Fibroblast of skin of scalp (primary cell): Measurements from ENCODE around the gene CPT2.
"Not testable (repeated sequence)": the region's sequence is repeated elsewhere in the genome, so short reads cannot be mapped to it uniquely, and the experiment has no call there.

Source experiments
- DNase-seq: peaks from one replicate; pipeline ENCODE4 v3.0.0-alpha.2; 2013

CPT2 gene

DNA sequence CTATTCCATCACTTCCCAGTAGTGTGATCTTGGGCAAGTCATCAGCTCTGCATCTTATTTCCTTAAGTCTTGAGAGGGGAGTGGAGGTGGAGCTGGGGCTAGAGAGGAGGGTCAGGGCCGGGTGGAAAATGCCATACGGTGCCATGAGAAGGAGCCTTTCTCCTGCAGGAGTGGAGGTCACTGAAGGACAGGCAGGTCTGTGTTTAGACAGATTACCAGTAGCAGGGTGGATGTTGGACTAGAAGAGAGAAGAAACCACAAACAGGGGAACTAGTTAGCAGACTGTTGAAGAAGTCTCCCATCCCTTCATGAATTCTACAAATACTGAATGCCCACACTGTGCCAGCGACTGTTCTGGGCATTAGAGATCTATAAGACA, 13.9 kb upstream of the CPT2 start:
- DNase-seq: no peak

DNA sequence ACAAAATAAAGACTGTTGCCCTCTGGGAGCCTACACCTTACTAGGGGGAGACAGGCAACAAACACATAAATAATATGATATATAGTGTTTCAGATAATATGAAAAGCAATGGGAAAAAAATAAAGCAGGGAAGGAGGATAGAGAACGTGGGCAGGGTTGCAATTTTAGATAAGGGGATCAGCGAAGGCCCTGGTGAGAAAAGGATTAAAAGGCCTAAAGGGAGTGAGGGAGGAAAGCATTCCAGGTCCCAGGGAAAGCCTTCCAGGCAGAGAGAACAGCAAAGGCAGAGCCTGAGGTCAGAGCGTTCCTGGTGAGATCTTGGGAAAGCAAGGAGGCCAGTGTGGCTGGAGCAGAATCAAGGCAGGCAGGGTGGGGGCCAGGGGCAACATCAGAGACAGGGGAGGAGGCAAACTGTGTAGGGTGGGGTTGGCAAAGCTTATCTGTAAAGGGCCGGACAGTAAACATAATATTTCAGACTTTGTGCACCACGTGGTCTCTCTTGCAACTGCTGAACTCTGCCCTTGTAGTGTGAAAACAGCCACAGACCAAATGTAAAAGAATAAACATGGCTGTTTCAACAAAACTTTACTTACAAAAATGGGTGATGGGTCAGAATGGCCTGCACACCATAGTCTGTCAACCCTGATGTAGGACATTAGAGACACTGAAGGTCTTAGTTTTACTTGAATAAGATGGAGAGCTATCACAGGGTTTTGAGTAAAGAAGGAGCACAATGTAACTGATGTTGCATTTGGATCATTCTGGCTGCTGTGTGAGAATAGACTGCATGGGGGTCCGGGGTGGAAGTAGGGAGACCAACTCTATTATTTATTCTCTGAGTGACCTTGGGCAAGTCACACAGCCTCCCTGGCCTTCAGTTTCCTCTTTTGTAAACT, 13.3 kb upstream of the CPT2 start:
- no peak for DNase-seq

DNA sequence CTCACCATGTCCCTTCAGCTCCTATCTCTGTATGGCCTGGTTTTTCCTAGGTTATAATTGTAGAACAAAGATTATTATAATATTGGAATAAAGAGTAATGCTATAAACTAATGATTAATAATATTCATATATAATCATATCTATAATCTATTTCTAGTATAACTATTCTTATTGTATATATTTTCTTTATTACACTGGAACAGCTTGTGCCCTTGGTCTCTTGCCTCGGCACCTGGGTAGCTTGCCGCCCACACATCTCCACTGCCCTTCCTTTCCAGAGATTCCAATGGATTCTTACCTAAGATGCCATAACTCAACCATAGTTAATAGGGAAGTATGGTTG, 10.7 kb upstream of the CPT2 start:
- DNase-seq: not testable (repeated sequence)

GRCh38 chr1:53186533-53186932, 10.1 kb upstream of the CPT2 start:
- no peak for DNase-seq

DNA sequence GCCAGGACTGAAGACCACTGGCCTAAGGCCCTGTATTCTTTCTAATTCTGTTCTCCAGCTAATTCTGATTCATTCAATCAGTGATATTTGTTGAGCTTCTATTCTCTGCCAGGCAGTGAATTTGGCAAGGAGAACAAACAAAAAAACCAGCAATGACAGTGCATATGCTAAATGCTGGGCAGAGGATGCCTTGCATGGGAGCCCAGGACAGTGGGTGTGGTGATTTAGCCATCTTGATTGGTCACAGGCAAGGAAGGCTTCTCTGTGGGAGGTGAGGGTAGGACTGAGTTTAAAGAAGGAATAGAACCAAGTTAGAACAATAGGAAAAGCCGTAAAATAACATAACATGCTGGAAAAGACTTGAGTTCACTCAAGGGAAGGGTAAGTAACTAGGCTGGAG, 9.2 kb upstream of the CPT2 start:
- no peak for DNase-seq

- no peak for DNase-seq
Observed at GRCh38 chr1:53188099-53188498, 8.5 kb upstream of the CPT2 start.

GRCh38 chr1:53189061-53189460, 7.6 kb upstream of the CPT2 start:
- no peak for DNase-seq

GRCh38 chr1:53190210-53190611, 6.4 kb upstream of the CPT2 start:
- DNase-seq: no peak

GRCh38 chr1:53195246-53196016, 1.2 kb upstream of the CPT2 start:
- no peak for DNase-seq

GRCh38 chr1:53196017-53196484, 573 bp upstream of the CPT2 start:
- DNase-seq: no peak

DNA sequence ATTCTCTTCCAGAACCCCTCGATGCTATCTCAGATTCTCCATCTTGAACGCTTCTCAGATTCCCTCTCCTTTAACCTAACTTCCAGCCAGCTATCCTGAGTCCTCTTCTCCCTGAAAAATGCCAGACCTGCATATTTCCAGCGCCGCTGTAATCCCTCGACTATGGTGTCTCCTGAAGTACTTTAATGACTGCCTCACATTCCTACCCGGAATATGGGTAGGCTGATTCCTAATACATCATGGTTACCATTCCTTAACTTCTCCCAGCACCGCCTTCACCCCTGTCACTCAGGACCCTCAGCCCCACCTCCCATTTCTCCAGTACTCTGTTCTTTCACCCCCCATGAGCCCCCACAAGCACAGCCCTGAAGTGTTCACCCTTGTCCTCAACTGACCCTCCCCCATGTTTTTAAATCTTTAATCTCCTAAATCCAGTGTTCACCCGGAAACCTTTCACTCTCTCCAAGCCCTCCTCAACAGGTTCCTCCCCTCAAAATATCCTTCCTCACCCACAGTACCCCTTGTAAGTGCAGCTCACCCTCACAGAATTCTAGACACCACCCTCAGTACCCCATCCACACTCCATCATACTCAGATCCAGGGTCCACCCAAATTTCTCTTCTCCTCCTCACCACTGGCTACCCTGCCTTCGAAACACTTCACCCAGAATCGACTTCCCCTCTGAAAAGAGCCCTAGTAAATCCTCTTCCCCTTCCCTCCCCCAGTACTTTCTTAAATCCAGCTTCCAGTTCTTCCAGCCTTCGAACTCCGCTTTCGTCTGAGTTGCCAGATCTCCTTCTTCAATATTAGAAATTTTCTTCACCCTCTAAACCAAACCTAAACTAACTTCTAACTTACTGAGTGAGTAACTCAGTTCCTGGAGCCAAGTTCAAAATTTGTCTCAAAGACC, 922 bp downstream of the CPT2 start:
- peak; percentile 29 for DNase-seq

- DNase-seq: peak; percentile 32
Observed at GRCh38 chr1:53198241-53198651, 1.6 kb downstream of the CPT2 start.

DNA sequence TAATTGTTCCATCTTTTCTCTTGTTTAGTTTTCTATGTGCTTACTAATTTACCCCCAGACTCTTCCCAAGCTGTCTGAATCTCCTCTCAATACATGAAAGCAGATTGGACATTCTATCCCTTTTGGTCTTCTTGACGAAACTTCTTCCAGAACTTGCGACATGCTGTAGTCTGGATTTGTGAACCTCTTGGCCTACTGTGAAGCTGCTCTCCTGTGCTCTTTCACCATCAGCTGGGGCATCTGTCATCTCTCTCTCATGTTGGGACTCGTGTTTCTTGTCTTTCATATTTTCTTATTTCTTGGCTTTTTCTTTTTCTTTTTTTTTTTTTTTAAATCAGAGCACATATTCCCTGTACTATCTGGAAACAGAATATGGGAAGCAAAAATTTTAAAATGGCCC, 6.8 kb downstream of the CPT2 start:
- DNase-seq: no peak

DNA sequence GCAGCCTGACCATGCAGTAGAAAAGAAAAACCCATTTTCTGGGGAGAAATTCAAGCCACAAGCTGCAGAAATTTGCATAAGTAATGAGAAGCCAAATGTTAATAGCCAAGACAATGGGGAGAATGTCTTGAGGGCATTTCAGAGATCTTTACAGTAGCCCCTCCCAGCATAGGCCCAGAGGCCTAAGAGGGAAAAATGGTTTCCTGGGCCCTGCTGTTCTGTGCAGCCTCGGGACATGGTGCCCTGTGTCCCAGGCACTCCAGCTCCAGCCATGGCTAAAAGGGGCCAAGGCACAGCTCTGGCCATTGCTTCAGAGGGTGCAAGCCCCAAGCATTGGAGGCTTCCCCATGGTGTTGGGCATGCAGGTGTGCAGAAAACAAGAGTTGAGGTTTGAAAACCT, 8.9 kb downstream of the CPT2 start:
- DNase-seq: not testable (repeated sequence)

DNA sequence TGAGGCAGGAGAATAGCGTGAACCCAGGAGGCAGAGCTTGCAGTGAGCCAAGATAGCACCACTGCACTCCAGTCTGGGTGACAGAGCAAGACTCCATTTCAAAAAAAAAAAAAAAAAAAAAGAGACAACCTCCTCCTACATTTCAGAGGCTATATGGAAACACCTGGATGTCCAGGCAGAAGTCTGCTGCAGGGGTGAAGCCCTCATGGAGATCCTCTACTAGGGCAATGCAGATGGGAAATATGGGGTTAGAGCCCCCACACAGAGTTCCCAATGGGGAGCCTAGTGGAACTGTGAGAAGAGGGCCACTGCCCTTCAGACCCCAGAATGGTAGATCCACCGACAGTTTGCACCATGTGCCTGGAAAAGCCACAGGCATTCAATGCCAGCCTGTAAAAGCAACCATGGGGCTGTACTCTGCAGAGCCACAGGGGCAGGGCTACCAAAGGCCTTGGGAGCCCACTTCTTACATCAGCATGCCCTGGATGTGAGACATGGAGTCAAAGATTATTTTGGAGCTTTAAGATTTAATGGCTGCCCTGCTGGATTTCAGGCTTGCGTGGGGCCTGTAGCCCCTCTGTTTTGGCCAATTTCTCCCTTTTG, 9.6 kb downstream of the CPT2 start:
- DNase-seq: not testable (repeated sequence)

DNA sequence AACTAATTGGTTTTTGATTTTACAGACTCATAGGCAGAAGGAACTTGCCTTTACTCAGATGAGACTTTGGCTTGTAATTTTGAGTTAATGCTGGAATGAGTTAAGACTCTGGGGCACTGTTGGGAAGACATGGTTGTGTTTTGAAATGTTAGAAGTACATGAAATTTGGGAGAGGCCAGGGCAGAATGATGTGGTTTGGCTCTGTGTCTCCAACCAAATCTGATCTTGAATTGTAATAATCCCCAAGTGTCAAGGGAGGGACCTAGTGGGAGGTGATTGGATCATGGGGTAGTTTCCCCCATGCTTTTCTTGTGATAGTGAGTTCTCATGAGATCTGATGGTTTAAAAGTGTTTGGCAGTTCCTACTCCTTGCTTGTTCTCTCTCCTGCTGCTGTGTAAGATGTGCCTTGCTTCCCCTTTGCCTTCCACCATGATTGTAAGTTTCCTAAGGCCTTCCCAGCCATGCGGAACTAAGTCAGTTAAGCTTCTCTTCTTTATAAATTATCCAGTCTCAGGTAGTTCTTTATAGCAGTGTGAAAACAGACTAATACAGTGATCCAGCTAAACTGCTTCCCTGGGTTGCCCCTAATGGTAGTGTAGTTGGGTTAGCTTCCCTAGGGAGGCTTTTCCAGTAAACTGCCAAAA, 10.2 kb downstream of the CPT2 start:
- no peak for DNase-seq

- no peak for DNase-seq
Observed at GRCh38 chr1:53207726-53208125, 11.1 kb downstream of the CPT2 start.

DNA sequence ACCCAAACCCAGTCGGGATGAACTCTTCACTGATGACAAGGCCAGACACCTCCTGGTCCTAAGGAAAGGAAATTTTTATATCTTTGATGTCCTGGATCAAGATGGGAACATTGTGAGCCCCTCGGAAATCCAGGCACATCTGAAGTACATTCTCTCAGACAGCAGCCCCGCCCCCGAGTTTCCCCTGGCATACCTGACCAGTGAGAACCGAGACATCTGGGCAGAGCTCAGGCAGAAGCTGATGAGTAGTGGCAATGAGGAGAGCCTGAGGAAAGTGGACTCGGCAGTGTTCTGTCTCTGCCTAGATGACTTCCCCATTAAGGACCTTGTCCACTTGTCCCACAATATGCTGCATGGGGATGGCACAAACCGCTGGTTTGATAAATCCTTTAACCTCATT, 13.7 kb downstream of the CPT2 start:
- DNase-seq: no peak

- no peak for DNase-seq
Observed at GRCh38 chr1:53210954-53211353, 14.3 kb downstream of the CPT2 start.

GRCh38 chr1:53214376-53214940, 17.8 kb downstream of the CPT2 start:
- DNase-seq: no peak

DNA sequence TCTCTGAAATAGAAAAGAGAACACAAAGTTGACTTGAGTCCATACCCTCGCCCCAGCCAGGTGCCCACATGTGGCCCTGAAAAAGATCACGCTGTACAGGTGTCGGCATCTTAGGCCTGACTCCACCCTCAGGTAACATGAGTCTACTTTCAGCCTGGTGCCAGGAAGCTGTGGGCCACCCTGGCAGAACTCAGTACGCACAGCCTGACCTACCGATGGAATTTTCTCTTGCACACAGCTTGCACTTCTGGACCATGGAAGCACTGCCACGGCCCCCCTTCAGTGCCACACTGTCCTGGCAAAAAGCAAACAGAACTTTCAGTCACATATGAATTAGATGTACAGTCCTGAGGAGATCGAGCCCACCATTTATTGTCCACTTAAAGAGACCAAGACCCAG, 21.6 kb downstream of the CPT2 start:
- no peak for DNase-seq

DNA sequence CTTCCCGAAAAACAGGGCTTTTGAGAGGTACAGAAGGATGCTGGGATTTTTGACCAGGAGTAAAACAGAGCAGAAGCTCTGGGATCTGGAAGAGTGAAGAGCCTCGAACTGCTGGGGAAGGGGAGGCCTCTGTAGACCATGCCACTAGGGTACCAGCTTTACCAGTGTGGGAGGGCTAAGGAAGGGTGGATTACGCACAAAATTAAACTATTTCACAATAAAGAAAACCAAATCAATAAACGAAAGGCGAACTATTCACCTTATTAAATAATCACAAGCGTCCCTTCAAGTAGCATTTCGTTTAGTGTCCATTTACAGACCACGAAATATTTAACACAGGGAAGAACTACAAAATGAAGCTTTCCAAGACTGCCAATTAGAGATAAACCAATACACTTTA, 23.1 kb downstream of the CPT2 start:
- no peak for DNase-seq
